A549 treated with DMSO at 1 μM for 4 hours (cell line): ENCODE results near the gene TCEA3. TPM values are rescaled to one million over a fixed set of nuclear protein-coding genes. Genes with fewer than 3 reads are reported as not detected.

Experiments used
- total RNA-seq: library from RNA; stranded (reverse); fragments of 200-300 nt; extraction: Qiagen RNA extraction; gene quantifications from 5 replicates; pipeline ENCODE4 v1.2.3, GENCODE V29; 2022; ENCODE audit warnings: low read depth

Gene TCEA3
- 0.33 to 0.69 TPM (median 0.44 TPM) in 4 of 5 replicates, not detected in the other for total RNA-seq

DNA sequence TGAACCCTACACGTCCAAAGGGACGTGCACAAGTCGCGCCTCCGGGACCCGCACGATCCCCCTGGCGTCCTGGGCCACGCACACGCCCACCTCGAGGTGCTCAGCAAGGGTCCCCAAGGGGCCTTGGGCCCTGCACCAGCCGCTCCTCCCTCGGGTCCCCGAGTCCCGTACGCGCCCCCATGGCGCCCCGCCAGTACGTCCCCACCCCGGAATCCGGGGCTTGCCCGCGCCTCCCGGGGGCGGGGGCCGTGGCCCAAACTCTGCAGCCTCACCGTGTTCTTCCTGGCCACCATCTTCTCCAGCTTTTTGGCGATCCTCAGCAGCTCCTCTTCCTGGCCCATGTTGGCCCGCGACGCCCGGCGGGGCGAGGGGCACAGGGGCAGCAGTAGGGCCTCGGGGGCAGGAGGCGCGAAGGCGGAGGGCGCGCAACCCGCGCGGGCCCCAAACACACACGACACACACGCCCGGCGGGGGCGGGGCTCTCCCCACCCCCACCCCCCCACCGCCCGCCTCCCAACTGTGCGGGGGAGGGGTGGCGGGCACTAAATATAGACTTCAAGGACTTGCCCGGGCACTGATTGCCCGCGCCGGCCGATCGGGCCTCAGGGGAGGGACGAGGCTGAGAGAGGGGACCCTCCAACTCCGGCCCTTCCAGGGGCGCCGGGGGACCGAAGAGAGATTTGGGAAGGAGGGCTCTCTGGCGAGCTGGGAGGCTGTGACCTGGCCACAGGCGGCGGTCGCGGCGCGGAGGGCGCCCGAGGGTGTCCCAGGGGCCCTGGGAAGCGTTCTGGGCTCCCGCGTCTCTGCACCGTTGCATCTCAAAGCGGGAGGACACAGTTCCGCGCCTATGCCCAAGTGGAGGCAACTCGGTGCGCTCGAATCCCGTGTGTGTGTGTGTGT is at the start of gene TCEA3:
Gene TCEA3, minus strand, starts transcription at position 456 of the 900 bp plus-strand sequence. Its CDS starts 115 bp downstream, at position 341.

DNA sequence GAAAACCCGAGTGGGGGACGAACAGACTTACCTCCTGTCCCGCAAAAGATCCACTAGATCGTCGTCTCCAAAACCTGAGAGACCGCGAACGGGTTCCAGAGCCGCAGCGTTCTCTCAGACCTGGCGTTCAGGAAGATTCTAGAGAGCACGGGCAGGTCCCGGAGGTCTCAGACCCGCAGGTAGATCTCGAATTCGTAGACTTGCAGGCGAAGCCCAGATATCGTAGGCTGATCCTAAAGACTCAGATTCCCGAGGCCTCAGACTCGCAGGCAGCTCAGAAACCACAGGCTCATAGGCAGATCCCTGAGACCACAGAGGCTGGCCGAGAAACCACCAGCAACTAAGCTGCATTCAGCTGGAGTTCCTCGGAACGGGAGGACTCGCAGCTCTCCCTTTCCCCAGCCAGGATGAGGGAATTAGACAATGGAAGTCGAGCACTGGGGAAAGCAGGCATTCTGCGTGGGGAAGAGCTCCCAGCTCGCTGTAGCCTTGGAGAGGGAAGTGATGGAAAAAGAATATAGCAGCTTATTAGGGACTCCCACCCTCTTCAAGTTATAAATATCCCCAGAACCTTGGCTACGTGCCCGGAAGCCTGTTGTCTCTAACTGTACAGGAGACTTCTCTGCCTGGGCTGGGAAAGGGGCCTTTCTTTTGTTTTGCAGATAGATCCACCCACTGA is 55.1 kb downstream of the TCEA3 start, which contains the start of gene ZNF436:
Gene ZNF436, minus strand, starts transcription at position 502 of the 679 bp plus-strand sequence. CDS start 1,831 bp downstream, outside the sequence.

GRCh38 chr1:23344111-23344986 is 80.2 kb downstream of the TCEA3 start, which contains the start of gene HNRNPR:
Gene HNRNPR (minus strand): TSS chr1:23344284. CDS start chr1:23341008, 3,276 bp downstream.

Other genes with a start within 250 kb of the TCEA3 start
- gene HTR1D, start 207.2 kb downstream of the TCEA3 start, total RNA-seq, result 11.2 to 14.7 TPM (median 12.9 TPM) in 5 replicates
- 155 to 185 TPM (median 178 TPM) in 5 replicates for gene HNRNPR, start 80.5 kb downstream of the TCEA3 start, total RNA-seq
- 5.2 to 5.9 TPM (median 5.7 TPM) in 5 replicates for gene ZNF436, start 54.9 kb downstream of the TCEA3 start, total RNA-seq
- 2.5 to 3.6 TPM (median 3.1 TPM) in 5 replicates for gene ASAP3, start 59.4 kb upstream of the TCEA3 start, total RNA-seq
- 2.5 to 3.4 TPM (median 3.2 TPM) in 5 replicates for gene E2F2, start 106.5 kb upstream of the TCEA3 start, total RNA-seq
- 221 to 391 TPM (median 325 TPM) in 5 replicates for gene ID3, start 134.8 kb upstream of the TCEA3 start, total RNA-seq